Mucosa of rectum (tissue), 2 donors: ENCODE data around the gene RNF182.

ENCODE experiments used
- H3K27ac ChIP-seq, 2 donors: one replicate each; pipeline ENCODE4 v1.7.0; 2013; ENCODE audit warnings: inconsistent platforms in 2 of 2, low read depth in 2 of 2, low read length in 2 of 2
- H3K27me3 ChIP-seq, 2 donors: one replicate each; pipeline ENCODE4 v1.7.0; 2013; ENCODE audit warnings: low read length in 2 of 2; ENCODE audit not compliant: control insufficient read depth in 2 of 2, insufficient read depth in 2 of 2
- H3K36me3 ChIP-seq, 2 donors: one replicate each; pipeline ENCODE4 v1.7.0; 2013; ENCODE audit warnings: low read length in 2 of 2; ENCODE audit not compliant: control insufficient read depth in 2 of 2, insufficient read depth in 2 of 2
- H3K4me1 ChIP-seq, 2 donors: one replicate each; pipeline ENCODE4 v1.7.0; 2013; ENCODE audit warnings: low read length in 2 of 2, mild to moderate bottlenecking in 1 of 2; ENCODE audit not compliant: control insufficient read depth in 2 of 2, insufficient read depth in 2 of 2
- H3K4me3 ChIP-seq, 2 donors: one replicate each; pipeline ENCODE4 v1.7.0; 2013; ENCODE audit warnings: low read length in 2 of 2
- H3K9ac ChIP-seq, 2 donors: one replicate each; pipeline ENCODE4 v1.7.0; 2013; ENCODE audit warnings: low read length in 2 of 2, low read depth in 1 of 2, mild to moderate bottlenecking in 1 of 2
- H3K9me3 ChIP-seq, 2 donors: one replicate each; pipeline ENCODE4 v1.7.0; 2013; ENCODE audit warnings: low read length in 2 of 2; ENCODE audit not compliant: control insufficient read depth in 2 of 2
- donor health status: healthy.
- donor health status: Normal muscosa, but diverticular disease.

Gene RNF182

GRCh38 chr6:13980534-13980933 is 55.8 kb downstream of the RNF182 start:
- H3K9ac ChIP-seq = no peak overlapping the region
- H3K4me3 ChIP-seq = no peak overlapping the region
- H3K27ac ChIP-seq = no peak overlapping the region
- no peaks in the 10 kb centered on the region for H3K4me1 ChIP-seq
- H3K27me3 ChIP-seq = peaks cover 2 to 7% of the 10 kb centered on the region in 2 donors
- no peaks in the 10 kb centered on the region for H3K9me3 ChIP-seq
- H3K36me3 ChIP-seq = no peaks in the 10 kb centered on the region

DNA sequence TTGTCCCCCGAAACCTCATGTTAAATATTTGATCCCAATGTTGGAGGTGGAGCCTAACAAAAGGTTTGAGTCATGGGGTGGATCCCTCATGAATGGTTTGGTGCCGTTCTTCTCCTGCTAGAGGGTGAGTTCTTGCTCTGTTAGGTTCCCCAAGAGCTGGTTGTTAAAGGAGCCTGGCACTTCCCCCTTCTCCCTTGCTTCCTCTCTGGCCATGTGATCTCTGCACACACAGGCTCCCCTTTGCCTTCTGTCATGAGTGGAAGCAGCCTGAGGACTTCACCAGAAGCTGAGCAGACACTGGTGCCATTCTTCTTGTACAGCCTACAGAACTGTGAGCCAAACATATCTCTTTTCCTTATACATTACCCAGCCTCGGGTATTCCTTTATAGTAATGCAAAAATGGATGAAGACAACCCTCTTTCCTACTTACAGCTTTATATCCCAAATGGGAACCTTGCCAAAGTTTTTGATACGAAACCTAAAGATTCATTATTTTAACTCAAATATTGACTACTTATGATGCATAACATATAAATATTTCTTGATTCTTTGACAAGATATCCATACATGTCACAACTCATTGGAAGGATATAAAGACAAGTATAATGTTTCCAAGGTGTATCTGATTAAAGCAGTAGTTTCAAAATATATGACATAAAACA is 61.0 kb downstream of the RNF182 start:
- Histone ChIP-seq H3K9me3 (no peaks in the 10 kb centered on the region), H3K4me1 (no peaks in the 10 kb centered on the region), H3K27ac (no peak overlapping the region), H3K27me3 (peaks cover 2 to 12% of the 10 kb centered on the region in 2 donors), H3K9ac (no peak overlapping the region), H3K36me3 (no peaks in the 10 kb centered on the region), H3K4me3 (no peak overlapping the region)

DNA sequence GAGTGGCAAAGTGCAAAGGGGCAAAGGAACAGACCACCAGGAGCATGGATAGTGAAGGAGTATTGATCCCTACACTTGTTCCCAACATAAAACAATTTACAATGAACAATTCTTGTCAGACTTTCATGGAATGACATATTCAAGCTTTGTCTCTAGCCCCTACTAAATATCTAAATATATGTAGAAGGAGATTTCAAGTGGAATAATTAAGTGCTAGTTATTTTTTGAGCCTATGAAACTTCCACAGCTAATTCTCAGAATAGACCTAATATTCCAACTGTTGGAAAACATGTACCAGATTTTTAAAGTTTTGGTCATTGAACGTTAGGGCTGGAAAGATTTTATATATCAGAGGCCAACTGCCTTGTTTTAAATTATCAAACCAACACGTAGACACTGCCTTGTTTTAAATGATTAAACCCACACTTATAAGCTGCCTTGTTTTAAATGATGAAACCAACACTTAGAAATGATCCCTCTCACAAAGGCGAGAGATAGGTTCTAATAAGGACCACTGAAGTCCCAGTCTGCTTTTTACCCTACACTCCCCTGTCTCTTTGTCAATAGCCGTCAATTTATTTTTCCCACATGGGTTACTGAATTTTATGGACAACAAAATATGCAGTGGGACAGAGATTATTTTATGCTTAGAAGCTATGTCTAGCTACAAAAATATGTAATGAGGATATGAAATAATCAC is 62.1 kb downstream of the RNF182 start:
- H3K9me3 ChIP-seq = no peaks in the 10 kb centered on the region
- H3K9ac ChIP-seq = no peak overlapping the region
- no peaks in the 10 kb centered on the region for H3K36me3 ChIP-seq
- no peak overlapping the region for H3K27ac ChIP-seq
- H3K27me3 ChIP-seq = peaks cover 2 to 11% of the 10 kb centered on the region in 2 donors
- no peaks in the 10 kb centered on the region for H3K4me1 ChIP-seq
- H3K4me3 ChIP-seq = no peak overlapping the region

GRCh38 chr6:13987400-13987865 is 62.7 kb downstream of the RNF182 start:
- H3K9ac ChIP-seq = no peak overlapping the region
- H3K27me3 ChIP-seq = peaks cover 2 to 11% of the 10 kb centered on the region in 2 donors
- H3K9me3 ChIP-seq = no peaks in the 10 kb centered on the region
- no peak overlapping the region for H3K4me3 ChIP-seq
- H3K4me1 ChIP-seq = no peaks in the 10 kb centered on the region
- no peaks in the 10 kb centered on the region for H3K36me3 ChIP-seq
- H3K27ac ChIP-seq = no peak overlapping the region

- H3K9me3 ChIP-seq = no peaks in the 10 kb centered on the region
- H3K4me3 ChIP-seq = no peak overlapping the region
- no peak overlapping the region for H3K9ac ChIP-seq
- peaks cover 2 to 11% of the 10 kb centered on the region in 2 donors for H3K27me3 ChIP-seq
- no peaks in the 10 kb centered on the region for H3K36me3 ChIP-seq
- H3K4me1 ChIP-seq = no peaks in the 10 kb centered on the region
- no peak overlapping the region for H3K27ac ChIP-seq
These were observed 63.4 kb downstream of the RNF182 start for GRCh38 chr6:13988049-13988738.

DNA sequence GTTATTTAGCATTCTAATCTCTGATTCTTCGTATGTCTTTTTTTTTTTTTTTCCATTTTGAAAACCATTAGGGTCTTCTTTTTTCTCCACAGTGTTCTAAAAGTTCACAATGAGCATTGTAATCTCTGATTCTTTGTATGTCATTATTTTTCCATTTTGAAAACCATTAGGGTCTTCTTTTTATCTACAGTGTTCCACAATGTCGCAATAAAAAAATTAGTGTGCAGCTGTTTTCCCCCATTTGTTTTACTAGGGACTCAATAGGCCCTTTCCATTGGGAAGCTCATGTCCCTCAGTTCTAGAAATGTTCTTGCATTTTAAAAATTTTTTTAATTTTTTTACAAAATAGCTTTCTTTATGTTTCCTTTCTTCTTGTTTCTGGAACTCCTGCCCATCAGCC is 64.2 kb downstream of the RNF182 start:
- Histone ChIP-seq H3K9me3 (no peaks in the 10 kb centered on the region), H3K27ac (no peak overlapping the region), H3K27me3 (peaks cover 0 to 11% of the 10 kb centered on the region in 2 donors), H3K9ac (no peak overlapping the region), H3K4me1 (no peaks in the 10 kb centered on the region), H3K4me3 (no peak overlapping the region), H3K36me3 (no peaks in the 10 kb centered on the region)

DNA sequence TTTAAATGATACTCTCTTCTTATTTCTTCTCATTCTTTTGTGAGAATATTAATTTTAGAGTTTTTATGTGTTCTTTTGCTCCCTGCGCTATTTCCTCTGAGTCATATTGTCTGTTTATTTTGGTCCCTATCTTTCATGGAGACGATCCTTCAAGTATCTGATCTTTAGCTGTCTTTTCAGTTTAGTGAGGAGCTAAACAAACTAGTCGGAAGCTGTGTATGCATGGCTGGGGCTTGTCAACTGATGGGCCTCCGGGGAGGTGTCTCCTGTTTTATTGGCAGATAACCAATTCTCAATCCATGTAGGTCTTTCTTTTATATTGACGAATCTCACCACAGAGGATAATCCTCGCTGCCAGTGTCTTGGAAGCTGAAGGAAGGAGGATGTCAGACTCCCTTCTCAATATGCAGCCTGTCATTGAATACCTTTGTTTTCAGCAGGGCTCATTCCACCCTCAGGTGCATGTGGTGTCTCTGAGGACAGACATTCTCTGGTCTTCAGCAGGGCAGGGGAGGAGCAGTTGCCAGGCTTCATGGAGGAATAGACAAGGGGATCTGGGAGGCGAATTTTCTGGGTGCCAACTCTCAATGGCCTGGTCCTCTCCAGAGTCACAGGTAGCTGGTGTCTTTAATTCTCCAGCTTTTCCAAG is 64.9 kb downstream of the RNF182 start:
- no peaks in the 10 kb centered on the region for H3K36me3 ChIP-seq
- no peaks in the 10 kb centered on the region for H3K4me1 ChIP-seq
- no peak overlapping the region for H3K27ac ChIP-seq
- H3K9ac ChIP-seq = no peak overlapping the region
- no peaks in the 10 kb centered on the region for H3K9me3 ChIP-seq
- H3K4me3 ChIP-seq = no peak overlapping the region
- peaks cover 0 to 8% of the 10 kb centered on the region in 2 donors for H3K27me3 ChIP-seq

GRCh38 chr6:13990796-13991195 is 66.0 kb downstream of the RNF182 start:
- H3K9me3 ChIP-seq = no peaks in the 10 kb centered on the region
- H3K9ac ChIP-seq = no peak overlapping the region
- H3K27ac ChIP-seq = no peak overlapping the region
- H3K4me1 ChIP-seq = no peaks in the 10 kb centered on the region
- no peaks in the 10 kb centered on the region for H3K36me3 ChIP-seq
- peaks cover 0 to 6% of the 10 kb centered on the region in 2 donors for H3K27me3 ChIP-seq
- H3K4me3 ChIP-seq = no peak overlapping the region

- Histone ChIP-seq H3K9me3 (no peaks in the 10 kb centered on the region), H3K4me3 (no peak overlapping the region), H3K27ac (no peak overlapping the region), H3K9ac (no peak overlapping the region), H3K36me3 (no peaks in the 10 kb centered on the region), H3K4me1 (no peaks in the 10 kb centered on the region), H3K27me3 (peaks cover 0 to 5% of the 10 kb centered on the region in 2 donors)
These were observed 66.6 kb downstream of the RNF182 start for GRCh38 chr6:13991393-13991792.
